Neutrophil (primary cell): Measurements from ENCODE around the gene GDF2.

ENCODE experiments used
- H3K27ac ChIP-seq: fragments of 200-600 bp; sonication (generic); 2 replicates; pipeline ENCODE4 v1.5.1; 2016; ENCODE audit warnings: mild to moderate bottlenecking, moderate library complexity
- H3K27me3 ChIP-seq: fragments of 200-600 bp; sonication (generic); 2 replicates; pipeline ENCODE4 v1.6.0; 2016; ENCODE audit warnings: mild to moderate bottlenecking
- H3K36me3 ChIP-seq: fragments of 200-600 bp; sonication (generic); 2 replicates; pipeline ENCODE4 v1.5.1; 2017
- H3K4me1 ChIP-seq, 2 experiments: fragments of 200-600 bp in 1 of 2; sonication (generic) in 1 of 2; 1 replicate in 1 of 2; 2 replicates in 1 of 2; pipeline versions ENCODE4 v1.5.1 to v1.6.1; 2013 to 2016; ENCODE audit warnings: low read depth in 1 of 2, low read length in 1 of 2, mild to moderate bottlenecking in 1 of 2, moderate library complexity in 1 of 2; ENCODE audit not compliant: control insufficient read depth in 1 of 2, insufficient read depth in 1 of 2
- H3K4me3 ChIP-seq, 2 experiments: fragments of 200-600 bp in 1 of 2; sonication (generic) in 1 of 2; 1 replicate in 1 of 2; 2 replicates in 1 of 2; pipeline ENCODE4 v1.5.1; 2013 to 2016; ENCODE audit warnings: low read depth in 1 of 2, low read length in 1 of 2, mild to moderate bottlenecking in 1 of 2, moderate library complexity in 1 of 2
- H3K9me3 ChIP-seq: fragments of 200-600 bp; sonication (generic); 2 replicates; pipeline ENCODE4 v1.5.1; 2016
- CTCF ChIP-seq: fragments of 200-600 bp; sonication (generic); IDR thresholded peaks from 2 replicates; pipeline ENCODE4 v1.5.1; 2016; ENCODE audit warnings: antibody characterized with exemption

The GDF2 gene

GRCh38 chr10:47349941-47350371 lies 27.7 kb downstream of the GDF2 start:
- Histone ChIP-seq H3K27me3 (no peaks in the 10 kb centered on the region), H3K36me3 (no peaks in the 10 kb centered on the region), H3K4me1 (no peaks in the 10 kb centered on the region), H3K4me3 (no peak overlapping the region), H3K27ac (no peak overlapping the region), H3K9me3 (no peaks in the 10 kb centered on the region)
- no peak for TF ChIP-seq CTCF

GRCh38 chr10:47350671-47351640 lies 28.7 kb downstream of the GDF2 start:
- Histone ChIP-seq H3K9me3 (no peaks in the 10 kb centered on the region), H3K27me3 (no peaks in the 10 kb centered on the region), H3K36me3 (no peaks in the 10 kb centered on the region), H3K27ac (no peak overlapping the region), H3K4me1 (no peaks in the 10 kb centered on the region), H3K4me3 (no peak overlapping the region)
- TF ChIP-seq CTCF: no peak

GRCh38 chr10:47351899-47352815 lies 29.9 kb downstream of the GDF2 start:
- Histone ChIP-seq H3K27me3 (no peaks in the 10 kb centered on the region), H3K36me3 (no peaks in the 10 kb centered on the region), H3K4me3 (no peak overlapping the region), H3K27ac (no peak overlapping the region), H3K4me1 (no peaks in the 10 kb centered on the region), H3K9me3 (no peaks in the 10 kb centered on the region)
- no peak for TF ChIP-seq CTCF

- no peak for TF ChIP-seq CTCF
- H3K4me1 ChIP-seq: no peaks in the 10 kb centered on the region
- no peaks in the 10 kb centered on the region for H3K27me3 ChIP-seq
- no peaks in the 10 kb centered on the region for H3K36me3 ChIP-seq
- no peaks in the 10 kb centered on the region for H3K9me3 ChIP-seq
- no peak overlapping the region for H3K27ac ChIP-seq
- H3K4me3 ChIP-seq: no peak overlapping the region
These were observed 31.1 kb downstream of the GDF2 start for GRCh38 chr10:47353351-47353750.

GRCh38 chr10:47354165-47354564 lies 31.9 kb downstream of the GDF2 start:
- Histone ChIP-seq H3K4me3 (no peak overlapping the region), H3K9me3 (no peaks in the 10 kb centered on the region)

More at GRCh38 chr10:47354165-47354564, 31.9 kb downstream of the GDF2 start:
- Histone ChIP-seq H3K36me3 (no peaks in the 10 kb centered on the region), H3K27ac (no peak overlapping the region), H3K27me3 (no peaks in the 10 kb centered on the region), H3K4me1 (no peaks in the 10 kb centered on the region)
- TF ChIP-seq CTCF: no peak
